B cell (primary cell): Measurements from ENCODE around the gene TM9SF2. TPM values are rescaled to one million over a fixed set of nuclear protein-coding genes. Genes with fewer than 3 reads are reported as not detected.

Experiments
- ATAC-seq: fragments of 200-7000 bp; cut with Tn5 transposase; one replicate; pipeline ENCODE4 v1.10.0; 2021; ENCODE audit warnings: low read depth, mild to moderate bottlenecking, moderate number of reproducible peaks, moderate library complexity
- CTCF ChIA-PET: fragments of 350-600 bp; sonication (Branson Sonifier 250); formaldehyde crosslinking; loops from one replicate; lab custom pipeline; 2021; ENCODE audit warnings: antibody characterized with exemption, inconsistent platforms; lab: Charles Lee
- POLR2A ChIA-PET: fragments of 350-600 bp; sonication (Branson Sonifier 250); formaldehyde crosslinking; loops from one replicate; lab custom pipeline; 2021; ENCODE audit warnings: antibody characterized with exemption; lab: Charles Lee
- DNase-seq: peaks from one replicate; pipeline ENCODE4 v3.0.0; 2013
- H2AFZ ChIP-seq: 2 replicates; pipeline ENCODE4 v1.6.1; 2012; ENCODE audit warnings: mild to moderate bottlenecking, low read depth, low read length; ENCODE audit not compliant: insufficient read depth, poor library complexity, severe bottlenecking
- H3K27ac ChIP-seq, 2 donors: 1 replicate in 1 of 2; 2 replicates in 1 of 2; pipeline ENCODE4 v1.5.1; 2012 to 2013; ENCODE audit warnings: low read length in 2 of 2, mild to moderate bottlenecking in 2 of 2, moderate library complexity in 1 of 2
- H3K27me3 ChIP-seq, 4 experiments: fragments of 200-600 bp in 1 of 4; sonication (generic) in 1 of 4; replicated peaks in 1 of 4; 1 replicate in 2 of 4; 2 replicates in 2 of 4; pipeline versions ENCODE4 v1.6.1 to v1.7.0; 2013 to 2016; ENCODE audit warnings: low read length in 3 of 4, mild to moderate bottlenecking in 2 of 4, mixed read lengths in 1 of 4, moderate library complexity in 1 of 4; ENCODE audit not compliant: insufficient read depth in 4 of 4, control insufficient read depth in 3 of 4; ENCODE audit errors: control extremely low read depth in 1 of 4
- H3K36me3 ChIP-seq, 2 experiments: replicated peaks in 1 of 2; 1 replicate in 1 of 2; 2 replicates in 1 of 2; pipeline versions ENCODE4 v1.6.1 to v1.7.1; 2013; ENCODE audit warnings: low read length in 1 of 2; ENCODE audit not compliant: insufficient read depth in 2 of 2, control insufficient read depth in 1 of 2; ENCODE audit errors: control extremely low read depth in 1 of 2, extremely low read depth in 1 of 2
- H3K4me1 ChIP-seq, 2 donors: fragments of 200-600 bp in 1 of 2; sonication (generic) in 1 of 2; 1 replicate in 1 of 2; 2 replicates in 1 of 2; pipeline versions ENCODE4 v1.5.1 to v1.6.1; 2013 to 2017; ENCODE audit warnings: low read length in 2 of 2; ENCODE audit not compliant: control insufficient read depth in 2 of 2, insufficient read depth in 2 of 2
- H3K4me2 ChIP-seq: replicated peaks from 2 replicates; pipeline ENCODE3; 2012; ENCODE audit warnings: mild to moderate bottlenecking, low read depth, low read length; ENCODE audit not compliant: poor library complexity, severe bottlenecking
- H3K4me3 ChIP-seq, 5 experiments: fragments of 200-600 bp in 1 of 5; sonication (generic) in 1 of 5; 1 replicate in 3 of 5; 2 replicates in 2 of 5; pipeline versions ENCODE4 v1.5.1 to v1.7.0; 2011 to 2016; ENCODE audit warnings: low read length in 4 of 5, mild to moderate bottlenecking in 4 of 5, low read depth in 2 of 5, control low read depth in 1 of 5, moderate library complexity in 1 of 5; ENCODE audit not compliant: insufficient read depth in 1 of 5; ENCODE audit errors: control extremely low read depth in 1 of 5, extremely low read depth in 1 of 5
- H3K79me2 ChIP-seq: fragments of 200-600 bp; sonication (generic); one replicate; pipeline ENCODE4 v1.6.0; 2016; ENCODE audit warnings: low read length; ENCODE audit not compliant: control insufficient read depth, insufficient read depth
- H3K9ac ChIP-seq: fragments of 200-600 bp; sonication (generic); 2 replicates; pipeline ENCODE4 v1.6.1; 2017; ENCODE audit warnings: mild to moderate bottlenecking, low read length, moderate library complexity
- H3K9me3 ChIP-seq, 3 donors: one replicate each; pipeline versions ENCODE4 v1.6.1 to v1.7.1; 2013; ENCODE audit warnings: low read length in 2 of 3; ENCODE audit not compliant: control insufficient read depth in 2 of 3, insufficient read depth in 1 of 3; ENCODE audit errors: control extremely low read depth in 1 of 3
- H4K20me1 ChIP-seq: 2 replicates; pipeline ENCODE4 v1.6.0; 2012; ENCODE audit warnings: mild to moderate bottlenecking, low read length; ENCODE audit not compliant: insufficient read depth, control insufficient read depth, poor library complexity, severe bottlenecking
- H3K27ac Mint-ChIP-seq: one replicate; pipeline ENCODE4 v1.8.0; 2021; ENCODE audit warnings: mixed read lengths
- H3K27me3 Mint-ChIP-seq: one replicate; pipeline ENCODE4 v1.8.0; 2021; ENCODE audit warnings: mixed read lengths
- H3K4me1 Mint-ChIP-seq: one replicate; pipeline ENCODE4 v1.8.0; 2021; ENCODE audit warnings: mixed read lengths
- H3K4me3 Mint-ChIP-seq: one replicate; pipeline ENCODE4 v1.8.0; 2021; ENCODE audit warnings: mixed read lengths
- H3K9me3 Mint-ChIP-seq: one replicate; pipeline ENCODE4 v1.8.0; 2022; ENCODE audit warnings: mixed read lengths; ENCODE audit not compliant: insufficient read depth
- CTCF ChIP-seq: fragments of 200-600 bp; IDR thresholded peaks from one replicate; pipeline ENCODE4 v1.8.0; 2022; ENCODE audit warnings: antibody characterized with exemption, mild to moderate bottlenecking
- EZH2 ChIP-seq: IDR thresholded peaks from 2 replicates; pipeline ENCODE4 v1.6.1; 2012; ENCODE audit warnings: borderline replicate concordance, low read depth, mild to moderate bottlenecking, moderate library complexity, low read length; ENCODE audit not compliant: insufficient read depth, poor library complexity, severe bottlenecking
- WGBS: methylation state at CpG from one replicate; pipeline ENCODE4 v1.1.5; 2013; ENCODE audit warnings: missing lambda C conversion rate; ENCODE audit not compliant: insufficient coverage; 5-methylcytosine and 5-hydroxymethylcytosine counted together
- intact Hi-C: fragments of 100-400 bp; cut with micrococcal nuclease; formaldehyde crosslinking; loops from one replicate; pipeline ENCODE4 v1.10.0; 2022
- polyA plus RNA-seq: library from polyadenylated mRNA; depleted of rRNA; stranded (reverse); fragments of >200 nt; gene quantifications from 2 replicates; pipeline ENCODE4 v1.2.3, GENCODE V29; 2012
- total RNA-seq, 2 donors: library from RNA; stranded (reverse); fragments of 120-200 nt in 1 of 2; gene quantifications; 1 replicate in 1 of 2; 2 replicates in 1 of 2; pipeline versions ENCODE4 v1.2.3 to v1.2.4, GENCODE V29; 2013 to 2022

Gene TM9SF2
- total and polyA plus RNA-seq, 2 donors (not counting 1 experiment from before 2014, with no cell fraction given) = 20.2 to 63.6 TPM

- Mint-ChIP-seq H3K9me3 (peaks cover 4% of the 10 kb centered on the region), H3K27ac (no peak overlapping the region), H3K4me1 (peaks cover 3% of the 10 kb centered on the region), H3K27me3 (no peaks in the 10 kb centered on the region), H3K4me3 (no peak overlapping the region)
- CTCF ChIA-PET = no interaction called here
- Histone ChIP-seq H3K27me3 (no peaks in the 10 kb centered on the region), H3K4me2 (no peak overlapping the region), H3K9me3 (peaks cover 0 to 20% (median 8%) of the 10 kb centered on the region in 3 donors), H3K4me3 (no peak overlapping the region), H2AFZ (no peak overlapping the region), H3K9ac (no peak overlapping the region), H3K36me3 (no peaks in the 10 kb centered on the region), H3K27ac (no peak overlapping the region), H4K20me1 (no peaks in the 10 kb centered on the region), H3K79me2 (no peaks in the 10 kb centered on the region), H3K4me1 (no peaks in the 10 kb centered on the region)
- 85% methylated on average over 3 of the region's 8 CpGs for WGBS
- POLR2A ChIA-PET = no interaction called here
- DNase-seq (no peak), ATAC-seq (no peak)
- intact Hi-C loops = no loop called here
- TF ChIP-seq EZH2 (no peak), CTCF (no peak)
Observed at GRCh38 chr13:99572131-99572530, 70.9 kb downstream of the TM9SF2 start.

- no peaks in the 10 kb centered on the region for H3K36me3 ChIP-seq
- H3K4me2 ChIP-seq = no peak overlapping the region
- H2AFZ ChIP-seq = no peak overlapping the region
- ChIA-PET POLR2A (no interaction called here), CTCF (no interaction called here)
- H3K27ac ChIP-seq = no peak overlapping the region
- Mint-ChIP-seq H3K27ac (no peak overlapping the region), H3K27me3 (no peaks in the 10 kb centered on the region), H3K4me3 (no peak overlapping the region), H3K9me3 (peaks cover 4% of the 10 kb centered on the region), H3K4me1 (peaks cover 3% of the 10 kb centered on the region)
- intact Hi-C loops = no loop called here
- no peaks in the 10 kb centered on the region for H3K4me1 ChIP-seq
- no peak overlapping the region for H3K4me3 ChIP-seq
- WGBS = 93% methylated on average over 10 of the region's 13 CpGs
- H3K27me3 ChIP-seq = no peaks in the 10 kb centered on the region
- DNase-seq (no peak), ATAC-seq (no peak)
- no peak for TF ChIP-seq CTCF
- TF ChIP-seq EZH2 = no peak
- H3K79me2 ChIP-seq = no peaks in the 10 kb centered on the region
- no peaks in the 10 kb centered on the region for H4K20me1 ChIP-seq
- H3K9me3 ChIP-seq = peaks cover 0 to 20% (median 8%) of the 10 kb centered on the region in 3 donors
- H3K9ac ChIP-seq = no peak overlapping the region
Observed at GRCh38 chr13:99572921-99573320, 71.6 kb downstream of the TM9SF2 start.
